Peyer's patch (tissue), 4 donors: ENCODE data around the gene TMEM132D.

Experiments used
- POLR2A ChIP-seq, 2 donors: fragments of 450-650 bp; IDR thresholded peaks; one replicate each; pipeline ENCODE4 v1.5.1; 2017; ENCODE audit warnings: antibody characterized with exemption in 2 of 2, mild to moderate bottlenecking in 2 of 2, moderate library complexity in 2 of 2
- TF ChIP-seq, protein P1 (sequence below), 6 experiments: fragments of 450-650 bp in 4 of 6; fragments of 200-600 bp in 2 of 6; sonication (generic) in 1 of 6; IDR thresholded peaks; one replicate each; pipeline ENCODE4 v1.5.1; 2017 to 2019; ENCODE audit warnings: antibody characterized with exemption in 6 of 6, mild to moderate bottlenecking in 3 of 6, moderate library complexity in 1 of 6

DNA sequence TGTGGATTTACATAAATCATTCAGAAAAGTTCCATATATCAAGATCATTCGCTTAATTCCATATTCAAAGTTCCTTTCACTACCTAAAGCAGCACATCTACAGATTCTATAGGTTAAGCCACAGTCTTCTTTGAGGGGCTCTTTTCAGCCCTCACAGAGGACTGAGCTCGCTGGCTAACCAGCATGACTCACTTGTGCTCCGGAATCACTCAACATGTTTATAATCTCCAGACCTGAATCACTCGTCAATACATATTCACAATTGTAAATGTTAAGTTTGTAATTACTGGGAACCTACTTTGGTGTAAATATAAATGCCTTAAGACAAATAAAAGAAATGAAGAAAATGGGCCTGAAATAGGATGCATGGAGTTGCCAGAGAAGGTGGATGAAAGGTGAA lies 315.7 kb downstream of the TMEM132D start:
- TF ChIP-seq POLR2A (IDR thresholded peaks at IDR 0.05) = no peak
- TF ChIP-seq, protein P1, sequence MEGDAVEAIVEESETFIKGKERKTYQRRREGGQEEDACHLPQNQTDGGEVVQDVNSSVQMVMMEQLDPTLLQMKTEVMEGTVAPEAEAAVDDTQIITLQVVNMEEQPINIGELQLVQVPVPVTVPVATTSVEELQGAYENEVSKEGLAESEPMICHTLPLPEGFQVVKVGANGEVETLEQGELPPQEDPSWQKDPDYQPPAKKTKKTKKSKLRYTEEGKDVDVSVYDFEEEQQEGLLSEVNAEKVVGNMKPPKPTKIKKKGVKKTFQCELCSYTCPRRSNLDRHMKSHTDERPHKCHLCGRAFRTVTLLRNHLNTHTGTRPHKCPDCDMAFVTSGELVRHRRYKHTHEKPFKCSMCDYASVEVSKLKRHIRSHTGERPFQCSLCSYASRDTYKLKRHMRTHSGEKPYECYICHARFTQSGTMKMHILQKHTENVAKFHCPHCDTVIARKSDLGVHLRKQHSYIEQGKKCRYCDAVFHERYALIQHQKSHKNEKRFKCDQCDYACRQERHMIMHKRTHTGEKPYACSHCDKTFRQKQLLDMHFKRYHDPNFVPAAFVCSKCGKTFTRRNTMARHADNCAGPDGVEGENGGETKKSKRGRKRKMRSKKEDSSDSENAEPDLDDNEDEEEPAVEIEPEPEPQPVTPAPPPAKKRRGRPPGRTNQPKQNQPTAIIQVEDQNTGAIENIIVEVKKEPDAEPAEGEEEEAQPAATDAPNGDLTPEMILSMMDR (IDR thresholded peaks at IDR 0.05) = no peak
